HepG2 (cell line): ENCODE data around the gene TIMP3. TPM values are rescaled to one million over a fixed set of nuclear protein-coding genes. Genes with fewer than 3 reads are reported as not detected.

Experiments used
- ATAC-seq: fragments of 200-7000 bp; cut with Tn5 transposase; 3 replicates; pipeline ENCODE4 v1.9.1; 2020; ENCODE audit warnings: mild to moderate bottlenecking, moderate library complexity
- BruUV-seq: library from RNA; stranded (reverse); fragments of 400-500 nt; replicated peaks from 2 replicates; lab custom pipeline; 2021; lab: Mats Ljungman, UMichigan
- CTCF ChIA-PET: fragments of 300-600 bp; formaldehyde crosslinking; extraction: SDS; loops from one replicate; lab custom pipeline; 2021; ENCODE audit warnings: low total read pairs, inconsistent platforms, low intra/inter-chr PET ratio; lab: Yijun Ruan, JAX
- POLR2A ChIA-PET: fragments of 350-600 bp; sonication (Branson Sonifier 250); formaldehyde crosslinking; loops from one replicate; lab custom pipeline; 2020; ENCODE audit warnings: antibody characterized with exemption, inconsistent platforms; lab: Yijun Ruan, JAX
- DNase-seq: peaks from one replicate; pipeline ENCODE4 v3.0.0-alpha.2; 2015; ENCODE audit warnings: low spot score
- FAIRE-seq: peaks from 3 replicates; lab custom pipeline; 2011; peaks lifted over from hg19 to GRCh38; lab: Jason Lieb, UNC
- H2AFZ ChIP-seq: one replicate; pipeline ENCODE4 v1.6.1; 2011; ENCODE audit warnings: low read length, inconsistent platforms
- H3K27ac ChIP-seq: fragments of 300-600 bp; 3 replicates; pipeline ENCODE4 v1.8.0; 2011; ENCODE audit warnings: mixed run types, mild to moderate bottlenecking, mixed read lengths, low read length, inconsistent platforms; ENCODE audit not compliant: insufficient read depth; ENCODE audit errors: extremely low read length
- H3K27me3 ChIP-seq, 2 experiments: fragments of 200-600 bp in 1 of 2; 2 replicates in 1 of 2; 3 replicates in 1 of 2; pipeline versions ENCODE4 v1.6.0 to v1.8.0; 2011; ENCODE audit warnings: low read length in 2 of 2, mild to moderate bottlenecking in 2 of 2, moderate library complexity in 2 of 2, inconsistent platforms in 1 of 2; ENCODE audit not compliant: insufficient read depth in 2 of 2, control insufficient read depth in 1 of 2
- H3K36me3 ChIP-seq, 2 experiments: fragments of 200-600 bp in 1 of 2; replicated peaks in 1 of 2; 2 replicates in 1 of 2; 3 replicates in 1 of 2; pipeline versions ENCODE4 v1.5.1 to v1.8.0; 2011; ENCODE audit warnings: low read length in 2 of 2, inconsistent platforms in 1 of 2; ENCODE audit not compliant: insufficient read depth in 2 of 2, control insufficient read depth in 1 of 2
- H3K4me1 ChIP-seq: 2 replicates; pipeline ENCODE4 v1.5.1; 2012; ENCODE audit warnings: low read length, inconsistent platforms; ENCODE audit not compliant: insufficient read depth
- H3K4me2 ChIP-seq: 2 replicates; pipeline ENCODE4 v1.6.0; 2011; ENCODE audit warnings: low read depth, low read length, inconsistent platforms
- H3K4me3 ChIP-seq, 3 experiments: fragments of 200-600 bp in 1 of 3; sonication (generic), shearing (Covaris generic) in 1 of 3; replicated peaks in 1 of 3; 2 replicates each; pipeline ENCODE4 v1.5.1; 2011 to 2016; ENCODE audit warnings: low read length in 3 of 3, inconsistent platforms in 2 of 3, low read depth in 2 of 3, mild to moderate bottlenecking in 2 of 3, control low read depth in 1 of 3, mixed read lengths in 1 of 3; ENCODE audit not compliant: insufficient read depth in 1 of 3
- H3K79me2 ChIP-seq: one replicate; pipeline ENCODE4 v1.6.1; 2011; ENCODE audit warnings: low read length, inconsistent platforms; ENCODE audit not compliant: insufficient read depth
- H3K9ac ChIP-seq: 2 replicates; pipeline ENCODE4 v1.6.0; 2011; ENCODE audit warnings: mild to moderate bottlenecking, low read depth, low read length, inconsistent platforms; ENCODE audit not compliant: insufficient read depth
- H3K9me3 ChIP-seq: 2 replicates; pipeline ENCODE4 v1.5.1; 2012; ENCODE audit warnings: mild to moderate bottlenecking, low read length
- H4K20me1 ChIP-seq: 2 replicates; pipeline ENCODE4 v1.6.0; 2011; ENCODE audit warnings: inconsistent platforms, mild to moderate bottlenecking, low read length, moderate library complexity; ENCODE audit not compliant: insufficient read depth
- AGO2 ChIP-seq: fragments of 200-400 bp; formaldehyde crosslinking; optimal IDR thresholded peaks from 2 replicates; pipeline ENCODE3; 2017; ENCODE audit warnings: mild to moderate bottlenecking, low read depth, low read length, moderate library complexity
- CTCF ChIP-seq: sonication (generic); formaldehyde crosslinking; IDR thresholded peaks from 2 replicates; pipeline ENCODE4 v1.5.0; 2020; ENCODE audit warnings: mild to moderate bottlenecking, missing genetic modification reagents, moderate library complexity
- DMAP1 ChIP-seq: IDR thresholded peaks from 2 replicates; pipeline ENCODE4 v1.6.1; 2016
- PAX8 ChIP-seq: sonication (generic); formaldehyde crosslinking; IDR thresholded peaks from 2 replicates; pipeline ENCODE4 v1.8.0; 2022; ENCODE audit warnings: mild to moderate bottlenecking, missing genetic modification reagents, borderline replicate concordance
- RBM22 ChIP-seq: fragments of 200-400 bp; formaldehyde crosslinking; optimal IDR thresholded peaks from 2 replicates; pipeline ENCODE3; 2017; ENCODE audit warnings: mild to moderate bottlenecking, low read length, moderate library complexity
- SRSF4 ChIP-seq: fragments of 200-400 bp; formaldehyde crosslinking; IDR thresholded peaks from one replicate; pipeline ENCODE4 v1.6.1; 2018; ENCODE audit warnings: mild to moderate bottlenecking, low read depth, low read length, moderate library complexity; ENCODE audit not compliant: poor library complexity, severe bottlenecking
- ZNF382 ChIP-seq: sonication (generic); formaldehyde crosslinking; IDR thresholded peaks from 2 replicates; pipeline ENCODE4 v1.5.0; 2020; ENCODE audit warnings: missing genetic modification reagents, mild to moderate bottlenecking, borderline replicate concordance
- ZNF687 ChIP-seq: sonication (generic); formaldehyde crosslinking; IDR thresholded peaks from 2 replicates; pipeline ENCODE4 v1.5.1; 2020; ENCODE audit warnings: mild to moderate bottlenecking, missing genetic modification reagents, moderate library complexity
- WGBS: methylation state at CpG from one replicate; pipeline ENCODE4 v1.1.6; 2017; ENCODE audit warnings: low lambda C conversion rate; 5-methylcytosine and 5-hydroxymethylcytosine counted together
- in situ Hi-C: cut with HindIII; loops from 2 replicates; pipeline ENCODE4 v1.10.0; 2017; ENCODE audit warnings: low pct_unique_long_range_greater_than_20kb; ENCODE audit not compliant: extremely low pct_ligation_motif_present
- intact Hi-C: fragments of 100-400 bp; cut with micrococcal nuclease; formaldehyde crosslinking; loops from one replicate; pipeline ENCODE4 v1.10.0; 2022; ENCODE audit not compliant: unreplicated experiment
- polyA plus RNA-seq, 8 experiments: library from polyadenylated mRNA; depleted of rRNA in 3 of 8; stranded (reverse) in 7 of 8; unstranded in 1 of 8; fragments of >200 nt; fragmentation: Illumina TruSeq in 4 of 8; extraction: Trizol in 4 of 8; gene quantifications; 2 replicates each; pipeline versions ENCODE4 v1.2.1 to v1.2.3, GENCODE V29; 2011 to 2016; ENCODE audit warnings: low read depth in 4 of 8, missing spikeins in 1 of 8, mixed read lengths in 1 of 8; ENCODE audit not compliant: insufficient read depth in 1 of 8
- total RNA-seq, 5 experiments: library from RNA; depleted of rRNA; stranded (reverse); fragments of >200 nt; fragmentation: Illumina TruSeq; extraction: Trizol; gene quantifications; 2 replicates each; pipeline ENCODE4 v1.2.3, GENCODE V29; 2016; ENCODE audit warnings: low read depth in 1 of 5
- TF ChIP-seq, protein P1 (sequence below): sonication (generic); formaldehyde crosslinking; IDR thresholded peaks from 2 replicates; pipeline ENCODE4 v1.5.0; 2020; ENCODE audit warnings: missing genetic modification reagents

The TIMP3 gene
- total and polyA plus RNA-seq, 2 of the 13 experiments (the other 11 are each of a cell fraction or from before 2014, with no cell fraction given) = 57.3 to 86.6 TPM

GRCh38 chr22:32829451-32829851 is 27.9 kb downstream of the TIMP3 start:
- ChIA-PET POLR2A (no interaction called here), CTCF (no interaction called here)
- no peaks in the 10 kb centered on the region for H3K27me3 ChIP-seq
- no peak for ATAC-seq
- 100% methylated on average over 10 of the region's 10 CpGs for WGBS
- no peak overlapping the region for H3K4me2 ChIP-seq
- intact Hi-C loops (no loop called here), in situ Hi-C loops (loop anchor here (25.0 kb wide), 1 partner anchor 158 kb away; no protein-coding TSS in a partner anchor)
- H2AFZ ChIP-seq = no peak overlapping the region
- H3K9ac ChIP-seq = no peak overlapping the region
- H3K9me3 ChIP-seq = no peaks in the 10 kb centered on the region
- no peak overlapping the region for H3K27ac ChIP-seq
- H4K20me1 ChIP-seq = peaks cover 6% of the 10 kb centered on the region
- no TSS peak for BruUV-seq
- no peak overlapping the region for H3K4me3 ChIP-seq
- H3K36me3 ChIP-seq = peaks cover 11 to 55% of the 10 kb centered on the region in 2 experiments; a peak in 4 of 5 replicates
- no peak for DNase-seq
- no peaks in the 10 kb centered on the region for H3K4me1 ChIP-seq
- TF ChIP-seq, protein P1, sequence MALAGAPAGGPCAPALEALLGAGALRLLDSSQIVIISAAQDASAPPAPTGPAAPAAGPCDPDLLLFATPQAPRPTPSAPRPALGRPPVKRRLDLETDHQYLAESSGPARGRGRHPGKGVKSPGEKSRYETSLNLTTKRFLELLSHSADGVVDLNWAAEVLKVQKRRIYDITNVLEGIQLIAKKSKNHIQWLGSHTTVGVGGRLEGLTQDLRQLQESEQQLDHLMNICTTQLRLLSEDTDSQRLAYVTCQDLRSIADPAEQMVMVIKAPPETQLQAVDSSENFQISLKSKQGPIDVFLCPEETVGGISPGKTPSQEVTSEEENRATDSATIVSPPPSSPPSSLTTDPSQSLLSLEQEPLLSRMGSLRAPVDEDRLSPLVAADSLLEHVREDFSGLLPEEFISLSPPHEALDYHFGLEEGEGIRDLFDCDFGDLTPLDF = no peak
- TF ChIP-seq AGO2 = peak; percentile 31
- H3K79me2 ChIP-seq = peaks cover 2% of the 10 kb centered on the region
- FAIRE-seq = no peak

- CTCF ChIA-PET = no interaction called here
- no peak for FAIRE-seq
- no peak for ATAC-seq
- in situ Hi-C loops = loop anchor here (25.0 kb wide), 1 partner anchor 157 kb away; no protein-coding TSS in a partner anchor
- 95% methylated on average over 11 of the region's 11 CpGs for WGBS
- no peak overlapping the region for H3K4me2 ChIP-seq
- H3K36me3 ChIP-seq = peaks cover 10 to 60% of the 10 kb centered on the region in 2 experiments
- peaks cover 2% of the 10 kb centered on the region for H3K79me2 ChIP-seq
- intact Hi-C loops = no loop called here
- peaks cover 6% of the 10 kb centered on the region for H4K20me1 ChIP-seq
- no peak overlapping the region for H3K4me3 ChIP-seq
- no peaks in the 10 kb centered on the region for H3K9me3 ChIP-seq
- H3K9ac ChIP-seq = no peak overlapping the region
- H3K27me3 ChIP-seq = no peaks in the 10 kb centered on the region
- BruUV-seq = no TSS peak
- no peak overlapping the region for H3K27ac ChIP-seq
- H3K4me1 ChIP-seq = no peaks in the 10 kb centered on the region
- POLR2A ChIA-PET = no interaction called here
- H2AFZ ChIP-seq = no peak overlapping the region
- DNase-seq = no peak
- no peak for TF ChIP-seq PAX8
- TF ChIP-seq DMAP1 (CRISPR knock-in tag) = no peak
- TF ChIP-seq RBM22 = peak; percentile 77
- TF ChIP-seq ZNF687 (CRISPR knock-in tag) = peak; percentile 30; the same call in 1 of the 2 replicates
- TF ChIP-seq SRSF4 = no peak
- TF ChIP-seq ZNF382 (CRISPR knock-in tag) = no peak
- TF ChIP-seq CTCF (CRISPR knock-in tag) = no peak
Measured at GRCh38 chr22:32830473-32830872, 29.0 kb downstream of the TIMP3 start.
